GM19328 (cell line): ENCODE data around the gene RBMX2.
"Not testable (repeated sequence)": the region's sequence is repeated elsewhere in the genome, so short reads cannot be mapped to it uniquely, and the experiment has no call there.

Experiments used
- ATAC-seq: cut with Tn5 transposase; IDR thresholded peaks from one replicate; pipeline ENCODE4 v1.9.1; 2021; ENCODE audit warnings: mild to moderate bottlenecking, moderate library complexity; ENCODE audit not compliant: unreplicated experiment

The RBMX2 gene, protein sequence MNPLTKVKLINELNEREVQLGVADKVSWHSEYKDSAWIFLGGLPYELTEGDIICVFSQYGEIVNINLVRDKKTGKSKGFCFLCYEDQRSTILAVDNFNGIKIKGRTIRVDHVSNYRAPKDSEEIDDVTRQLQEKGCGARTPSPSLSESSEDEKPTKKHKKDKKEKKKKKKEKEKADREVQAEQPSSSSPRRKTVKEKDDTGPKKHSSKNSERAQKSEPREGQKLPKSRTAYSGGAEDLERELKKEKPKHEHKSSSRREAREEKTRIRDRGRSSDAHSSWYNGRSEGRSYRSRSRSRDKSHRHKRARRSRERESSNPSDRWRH

DNA sequence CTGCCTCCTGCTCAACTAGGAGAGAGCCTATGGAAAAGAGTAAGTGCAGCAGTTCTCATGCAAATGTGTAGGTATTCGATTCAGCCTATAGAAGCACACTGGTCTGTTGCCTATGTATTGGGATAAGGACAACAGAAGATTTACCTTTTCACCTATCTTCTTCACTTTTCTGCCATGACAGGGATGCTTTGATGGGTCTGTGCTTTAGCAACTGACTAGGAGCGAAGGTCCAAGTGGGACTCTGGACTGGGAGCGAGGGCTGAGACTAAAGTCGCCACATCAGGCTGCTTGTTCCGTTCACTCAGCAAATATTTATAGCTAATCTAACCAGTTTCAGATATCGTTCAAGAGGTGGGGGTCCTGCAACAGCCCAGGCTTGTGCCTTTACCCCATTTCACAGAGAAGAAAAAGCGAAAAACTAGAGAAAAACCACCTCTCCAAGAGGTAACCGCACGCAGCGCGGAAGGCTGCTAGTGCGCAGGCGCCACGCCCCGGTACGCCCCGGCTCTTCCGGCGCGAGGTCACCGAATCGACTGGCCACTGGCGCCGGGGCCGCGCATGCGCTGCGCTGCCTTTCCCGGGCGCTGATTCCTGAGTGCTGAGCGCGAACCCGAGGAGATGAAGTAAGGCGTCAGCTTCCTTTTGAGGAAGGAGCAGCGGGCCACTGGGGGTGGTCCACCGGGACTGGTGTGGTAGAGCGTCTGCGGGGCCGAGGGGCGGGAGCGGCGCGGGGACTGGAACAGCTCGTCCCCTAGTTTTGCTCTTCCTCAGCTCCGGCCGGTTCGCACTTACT is at the start of gene RBMX2:
Gene RBMX2 (plus strand): TSS at position 573 of the 793 bp plus-strand sequence. CDS start 46 bp downstream, at position 619.
- ATAC-seq, result peak; percentile 88

DNA sequence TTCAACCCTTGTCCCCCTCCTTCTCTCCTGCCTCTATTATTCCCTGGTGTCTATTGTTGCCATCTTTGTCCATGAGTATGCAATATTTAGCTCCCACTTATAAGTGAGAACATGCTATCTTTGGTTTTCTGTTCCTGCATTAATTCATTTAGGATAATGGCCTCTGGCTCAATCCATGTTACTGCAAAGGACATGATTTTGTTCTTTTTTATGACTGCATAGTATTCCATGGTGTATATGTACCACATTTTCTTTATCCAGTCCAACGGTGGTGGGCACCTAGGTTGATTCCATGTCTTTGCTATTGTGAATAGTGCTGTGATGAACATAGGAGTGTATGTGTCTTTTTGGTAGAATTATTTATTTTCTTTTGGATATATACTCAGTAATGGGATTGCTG is 49.7 kb upstream of the RBMX2 start:
- ATAC-seq, result not testable (repeated sequence)

- ATAC-seq, result no peak
Measured at GRCh38 chrX:130376077-130376476, 25.7 kb upstream of the RBMX2 start.

GRCh38 chrX:130378024-130378669 is 23.6 kb upstream of the RBMX2 start:
- ATAC-seq, result no peak

- no peak for ATAC-seq
Measured at GRCh38 chrX:130385520-130385919, 16.3 kb upstream of the RBMX2 start, which contains the start of gene GPR119. Gene GPR119 (minus strand): TSS chrX:130385674. CDS start chrX:130385447, 227 bp downstream.

GRCh38 chrX:130386408-130386808 is 15.4 kb upstream of the RBMX2 start:
- ATAC-seq, result no peak

DNA sequence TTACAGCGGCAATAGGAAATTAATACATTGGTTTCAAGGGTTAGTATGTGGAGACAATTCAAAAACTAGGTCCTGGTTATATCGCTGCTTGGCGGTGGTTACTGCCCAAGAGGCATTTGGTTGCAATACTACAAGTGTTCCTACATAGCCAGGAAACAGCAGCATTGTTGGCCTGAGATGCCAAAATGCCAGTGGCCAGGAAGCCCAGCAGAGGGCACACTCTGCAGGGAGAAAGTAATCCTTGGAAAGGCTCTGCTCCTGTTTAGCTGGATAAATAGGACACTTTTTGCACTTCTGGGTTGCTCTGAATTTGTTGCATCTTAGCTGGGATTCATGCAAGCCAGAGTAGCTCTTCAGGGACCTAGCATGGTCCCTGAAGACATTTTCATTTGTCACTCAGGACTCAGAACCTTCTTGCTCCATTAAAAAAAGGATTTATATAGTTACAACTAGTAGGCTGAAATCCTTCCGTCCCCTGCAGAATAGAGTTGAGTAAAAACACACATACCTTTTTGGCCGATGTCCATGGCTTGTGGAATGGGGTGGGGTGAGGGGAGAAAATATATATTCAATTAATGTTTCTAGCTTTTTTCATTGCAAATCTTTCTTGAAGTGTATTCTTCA is 8.2 kb upstream of the RBMX2 start:
- ATAC-seq, result no peak

DNA sequence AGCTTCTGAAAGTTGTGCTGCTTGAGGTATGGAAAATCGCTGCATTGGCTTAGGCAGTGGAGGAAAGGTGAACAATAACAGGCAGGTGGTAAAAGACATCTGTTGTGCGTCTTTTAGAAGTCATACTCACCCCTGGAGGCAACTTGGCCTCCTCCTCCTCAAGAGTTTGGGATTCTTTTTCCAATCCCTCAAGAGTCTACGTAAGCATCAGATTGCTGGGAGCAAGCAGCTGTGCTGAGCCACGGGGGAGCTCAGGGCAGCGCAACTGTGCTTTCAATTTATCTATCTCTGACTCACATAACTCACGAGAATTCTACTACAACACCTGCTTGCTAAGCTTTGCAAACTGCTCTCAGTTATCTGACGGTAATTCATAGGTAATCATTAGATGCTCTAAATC is 6.4 kb upstream of the RBMX2 start:
- no peak for ATAC-seq

DNA sequence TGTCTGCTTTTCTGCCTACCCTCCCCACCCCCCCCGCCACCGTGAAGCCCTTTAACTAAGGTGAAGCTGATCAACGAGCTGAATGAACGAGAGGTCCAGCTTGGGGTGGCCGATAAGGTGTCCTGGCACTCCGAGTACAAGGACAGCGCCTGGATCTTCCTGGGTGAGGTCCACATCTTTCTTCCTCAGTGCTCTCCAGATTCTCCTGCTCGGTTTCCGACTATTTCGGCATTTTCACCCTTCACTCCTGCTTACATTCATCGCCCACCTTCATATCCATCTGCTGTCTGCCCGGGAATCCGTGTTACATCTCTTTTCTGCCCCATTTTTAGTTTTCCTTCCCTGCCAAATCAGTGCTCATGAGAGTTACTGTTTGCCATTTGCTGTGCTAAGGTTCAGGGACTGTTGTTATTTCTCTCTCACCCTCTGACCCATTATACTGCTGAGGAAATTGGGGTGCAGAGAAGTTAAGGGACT is 459 bp downstream of the RBMX2 start:
- ATAC-seq, result no peak

GRCh38 chrX:130413415-130413814 is 11.6 kb downstream of the RBMX2 start:
- ATAC-seq, result no peak

GRCh38 chrX:130414800-130415199 is 13.0 kb downstream of the RBMX2 start:
- ATAC-seq, result no peak

GRCh38 chrX:130415201-130415600 is 13.4 kb downstream of the RBMX2 start:
- ATAC-seq, result no peak

DNA sequence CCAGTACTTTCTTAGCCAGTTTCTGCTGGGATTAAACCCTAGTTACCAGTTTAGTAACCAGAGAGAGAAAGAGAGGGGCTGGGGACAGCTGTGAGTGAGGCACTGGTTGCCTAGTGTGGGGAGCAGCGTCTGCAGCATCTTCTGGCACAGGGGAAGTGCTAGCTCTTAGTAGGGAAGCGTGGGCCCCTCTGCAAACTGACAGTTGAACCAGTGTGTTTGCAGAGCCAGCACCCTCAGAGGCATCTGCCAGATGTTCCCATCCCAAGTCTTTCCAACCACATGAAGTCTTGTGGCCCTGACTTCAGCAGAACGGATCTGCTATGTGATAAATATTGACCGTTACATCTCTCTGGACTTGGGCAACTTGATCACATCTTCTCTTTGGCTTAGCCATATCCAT is 15.0 kb downstream of the RBMX2 start:
- ATAC-seq, result no peak

- ATAC-seq, result no peak
Measured at GRCh38 chrX:130418066-130418465, 16.3 kb downstream of the RBMX2 start.

DNA sequence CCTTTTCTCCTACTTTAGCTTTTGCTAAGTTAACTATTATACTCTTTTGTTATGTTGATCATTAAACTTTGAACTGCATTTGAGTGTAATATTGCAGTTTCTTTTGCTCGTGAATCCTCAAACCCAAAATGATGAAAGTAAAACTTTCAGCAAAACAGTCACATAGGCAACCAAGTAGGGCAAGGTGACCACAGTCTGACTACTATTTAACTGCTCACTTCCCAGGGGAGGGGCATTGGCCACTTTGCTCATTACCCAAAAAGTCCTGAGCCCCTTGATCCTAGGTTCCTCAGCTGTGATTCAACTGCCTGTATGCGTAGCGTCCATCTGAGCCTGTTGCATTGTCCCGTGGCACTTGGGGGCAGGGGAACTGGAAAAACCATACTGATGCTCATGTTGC is 17.0 kb downstream of the RBMX2 start:
- no peak for ATAC-seq

- ATAC-seq, result no peak
Measured at GRCh38 chrX:130419263-130419662, 17.5 kb downstream of the RBMX2 start.

DNA sequence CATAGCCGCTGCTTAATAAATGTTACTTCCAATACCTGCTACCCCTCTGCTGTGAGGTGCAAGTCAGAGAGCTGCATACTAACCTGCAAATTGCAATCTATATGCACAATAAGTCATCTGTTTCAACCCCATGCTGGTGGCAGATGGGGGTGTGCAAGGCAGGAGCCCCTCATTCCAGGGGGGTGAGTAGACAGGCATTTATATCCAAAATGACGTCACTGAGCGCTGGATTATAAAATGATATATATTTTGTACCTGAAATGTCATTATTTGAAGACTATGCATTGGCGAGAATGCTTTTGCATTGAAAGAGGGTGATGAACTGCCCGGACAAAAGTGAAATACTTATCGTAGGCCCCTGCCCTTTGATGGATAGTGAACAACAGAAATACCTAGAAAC is 24.7 kb downstream of the RBMX2 start:
- no peak for ATAC-seq

GRCh38 chrX:130429236-130429635 is 27.4 kb downstream of the RBMX2 start:
- ATAC-seq, result not testable (repeated sequence)

- no peak for ATAC-seq
Measured at GRCh38 chrX:130435937-130436336, 34.1 kb downstream of the RBMX2 start.

DNA sequence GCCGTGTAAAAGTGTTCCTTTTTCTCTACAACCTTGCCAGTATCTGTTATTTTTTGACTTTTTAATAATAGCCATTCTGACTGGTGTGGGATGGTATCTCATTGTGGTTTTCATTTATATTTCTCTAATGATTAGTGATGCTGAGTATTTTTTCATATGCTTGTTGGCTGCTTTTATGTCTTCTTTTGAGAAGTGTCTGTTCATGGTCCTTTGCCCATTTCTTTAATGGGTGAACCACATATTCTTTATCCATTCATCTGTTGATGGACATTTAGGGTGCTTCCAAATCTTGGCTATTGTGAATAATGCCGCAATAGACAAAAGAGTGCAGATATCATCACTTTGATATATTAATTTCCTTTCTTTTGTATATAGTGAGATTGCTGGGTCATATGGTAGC is 36.2 kb downstream of the RBMX2 start:
- ATAC-seq, result not testable (repeated sequence)

DNA sequence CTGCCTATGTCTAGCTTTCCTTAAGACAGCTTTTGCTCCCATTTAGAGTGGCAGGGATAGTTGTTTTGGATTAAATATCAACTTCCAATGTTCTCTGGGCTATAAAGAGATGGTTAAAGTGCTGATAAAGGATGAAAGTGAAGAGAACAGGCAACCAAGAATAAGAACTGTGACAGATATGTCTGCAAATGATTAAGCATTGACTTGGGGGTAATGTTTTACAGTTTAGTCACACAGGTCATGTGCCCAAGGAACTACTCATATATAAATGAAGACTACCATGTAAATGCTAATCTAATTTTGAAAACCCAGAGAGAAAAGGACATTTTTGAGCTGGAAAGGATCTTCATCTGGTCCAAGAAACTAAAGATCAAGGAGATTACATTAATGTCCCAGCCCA is 42.1 kb downstream of the RBMX2 start:
- no peak for ATAC-seq
